Neural cell (in vitro differentiated cells): ENCODE results near the gene POC5. TPM values are rescaled to one million over a fixed set of nuclear protein-coding genes. Genes with fewer than 3 reads are reported as not detected.

Experiments used
- H2AFZ ChIP-seq: fragments of 200-600, 300-800 bp; sonication (generic), shearing (Covaris generic); 2 replicates; pipeline ENCODE4 v1.6.0; 2014; ENCODE audit warnings: low read depth, mild to moderate bottlenecking, antibody characterized with exemption, low read length, moderate library complexity
- H3F3A ChIP-seq: fragments of 200-600 bp; shearing (Covaris generic); 2 replicates; pipeline ENCODE4 v1.6.1; 2016; ENCODE audit warnings: mild to moderate bottlenecking, moderate library complexity, mixed read lengths, antibody characterized with exemption, low read length; ENCODE audit not compliant: insufficient read depth, poor library complexity, severe bottlenecking
- H3K27ac ChIP-seq: fragments of 200-600, 300-800 bp; sonication (generic), shearing (Covaris generic); 2 replicates; pipeline ENCODE4 v1.5.1; 2014; ENCODE audit warnings: mild to moderate bottlenecking, low read length, moderate library complexity
- H3K27me3 ChIP-seq: fragments of 300-800, 200-600 bp; sonication (generic), shearing (Covaris generic); 2 replicates; pipeline ENCODE4 v1.6.0; 2014; ENCODE audit warnings: mild to moderate bottlenecking, low read depth, low read length, moderate library complexity; ENCODE audit not compliant: insufficient read depth
- H3K36me3 ChIP-seq: fragments of 300-800, 200-600 bp; sonication (generic), shearing (Covaris generic); 2 replicates; pipeline ENCODE4 v1.5.1; 2014; ENCODE audit warnings: mild to moderate bottlenecking, antibody characterized with exemption, low read length, moderate library complexity; ENCODE audit not compliant: insufficient read depth
- H3K4me2 ChIP-seq: fragments of 300-800, 200-600 bp; sonication (generic), shearing (Covaris generic); 2 replicates; pipeline ENCODE4 v1.6.0; 2014; ENCODE audit warnings: mild to moderate bottlenecking, low read length
- H3K4me3 ChIP-seq: fragments of 300-800, 200-600 bp; sonication (generic), shearing (Covaris generic); 2 replicates; pipeline ENCODE4 v1.5.1; 2014; ENCODE audit warnings: mild to moderate bottlenecking, low read length, moderate library complexity
- H3K79me2 ChIP-seq: fragments of 200-600 bp; shearing (Covaris generic); replicated peaks from 2 replicates; pipeline ENCODE4 v1.6.0; 2014; ENCODE audit warnings: mild to moderate bottlenecking, low read length, moderate library complexity; ENCODE audit not compliant: insufficient read depth
- H3K9ac ChIP-seq: fragments of 300-800, 200-600 bp; sonication (generic), shearing (Covaris generic); 2 replicates; pipeline ENCODE4 v1.6.1; 2016; ENCODE audit warnings: mild to moderate bottlenecking, low read length, mixed read lengths
- H3K9me2 ChIP-seq: fragments of 200-600 bp; shearing (Covaris generic); 2 replicates; pipeline ENCODE4 v1.6.1; 2016; ENCODE audit warnings: mild to moderate bottlenecking, low read length, mixed read lengths; ENCODE audit not compliant: insufficient read depth
- H3K9me3 ChIP-seq: fragments of 200-600, 300-800 bp; sonication (generic), shearing (Covaris generic); 2 replicates; pipeline ENCODE4 v1.6.1; 2016; ENCODE audit warnings: mild to moderate bottlenecking, mixed run types, low read length, moderate library complexity, mixed read lengths
- H4K20me1 ChIP-seq: fragments of 200-600 bp; shearing (Covaris generic); 2 replicates; pipeline ENCODE4 v1.6.1; 2016; ENCODE audit warnings: mild to moderate bottlenecking, mixed run types; ENCODE audit not compliant: insufficient read depth
- CTCF ChIP-seq: fragments of 450-650 bp; IDR thresholded peaks from 2 replicates; pipeline ENCODE4 v1.5.1; 2014; ENCODE audit warnings: antibody characterized with exemption, mild to moderate bottlenecking, moderate library complexity; ENCODE audit not compliant: poor library complexity, severe bottlenecking
- EP300 ChIP-seq: fragments of 450-650 bp; conservative IDR thresholded peaks from 2 replicates; pipeline ENCODE4 v1.6.1; 2014; ENCODE audit warnings: antibody characterized with exemption, mild to moderate bottlenecking, moderate library complexity; ENCODE audit not compliant: poor library complexity, severe bottlenecking
- EZH2 ChIP-seq: fragments of 200-600, 300-800 bp; shearing (Covaris generic), sonication (generic); IDR thresholded peaks from 2 replicates; pipeline ENCODE4 v1.6.1; 2014; ENCODE audit warnings: antibody characterized with exemption, low read length, borderline replicate concordance, mild to moderate bottlenecking; ENCODE audit not compliant: insufficient read depth, poor library complexity, severe bottlenecking
- MXI1 ChIP-seq: fragments of 450-650 bp; conservative IDR thresholded peaks from 2 replicates; pipeline ENCODE4 v1.6.1; 2014; ENCODE audit warnings: antibody characterized with exemption, mild to moderate bottlenecking; ENCODE audit not compliant: poor library complexity, severe bottlenecking
- POLR2AphosphoS5 ChIP-seq: IDR thresholded peaks from 2 replicates; pipeline ENCODE4 v1.6.1; 2012
- RAD21 ChIP-seq: fragments of 450-650 bp; conservative IDR thresholded peaks from 2 replicates; pipeline ENCODE4 v1.6.1; 2014; ENCODE audit warnings: antibody characterized with exemption, mild to moderate bottlenecking, moderate library complexity
- REST ChIP-seq: IDR thresholded peaks from 2 replicates; pipeline ENCODE4 v1.6.1; 2012; ENCODE audit warnings: borderline replicate concordance
- SMC3 ChIP-seq: fragments of 450-650 bp; conservative IDR thresholded peaks from 2 replicates; pipeline ENCODE4 v1.6.1; 2014; ENCODE audit warnings: antibody characterized with exemption, mild to moderate bottlenecking, moderate library complexity; ENCODE audit not compliant: poor library complexity
- TAF1 ChIP-seq: IDR thresholded peaks from 2 replicates; pipeline ENCODE4 v1.6.1; 2012; ENCODE audit warnings: low read depth
- polyA plus RNA-seq: library from polyadenylated mRNA; depleted of rRNA; stranded (reverse); fragments of >200 nt; gene quantifications from 2 replicates; pipeline ENCODE4 v1.2.3, GENCODE V29; 2014

The POC5 gene
- polyA plus RNA-seq, 1 donor from 2014 or later, result 36.1 TPM

GRCh38 chr5:75758116-75758515 lies 40.9 kb upstream of the POC5 start:
- no peaks in the 10 kb centered on the region for H3F3A ChIP-seq
- H2AFZ ChIP-seq, result no peak overlapping the region
- H3K9ac ChIP-seq, result no peak overlapping the region
- H3K4me3 ChIP-seq, result no peak overlapping the region
- H3K79me2 ChIP-seq, result no peaks in the 10 kb centered on the region
- no peaks in the 10 kb centered on the region for H3K9me2 ChIP-seq
- no peak overlapping the region for H3K27ac ChIP-seq
- H4K20me1 ChIP-seq, result no peaks in the 10 kb centered on the region
- H3K9me3 ChIP-seq, result no peaks in the 10 kb centered on the region
- H3K4me2 ChIP-seq, result no peak overlapping the region
- TF ChIP-seq EP300 (no peak), POLR2AphosphoS5 (peak; percentile 49)
- H3K36me3 ChIP-seq, result no peaks in the 10 kb centered on the region
- H3K27me3 ChIP-seq, result no peaks in the 10 kb centered on the region

- Histone ChIP-seq H3K9me2 (no peaks in the 10 kb centered on the region), H3K79me2 (no peaks in the 10 kb centered on the region), H2AFZ (peak overlapping the region; percentile 7), H3K36me3 (no peaks in the 10 kb centered on the region), H3K4me3 (no peak overlapping the region), H3K27ac (no peak overlapping the region), H4K20me1 (no peaks in the 10 kb centered on the region), H3K9ac (no peak overlapping the region), H3K27me3 (no peaks in the 10 kb centered on the region), H3K9me3 (no peaks in the 10 kb centered on the region), H3F3A (no peaks in the 10 kb centered on the region), H3K4me2 (no peak overlapping the region)
- TF ChIP-seq POLR2AphosphoS5 (no peak), TAF1 (no peak)
These were observed 39.7 kb upstream of the POC5 start for GRCh38 chr5:75756981-75757380.

GRCh38 chr5:75756211-75756610 lies 39.0 kb upstream of the POC5 start:
- Histone ChIP-seq H3K27me3 (no peaks in the 10 kb centered on the region), H3K79me2 (no peaks in the 10 kb centered on the region), H3K4me2 (no peak overlapping the region), H2AFZ (no peak overlapping the region), H3K36me3 (no peaks in the 10 kb centered on the region), H3K4me3 (no peak overlapping the region), H4K20me1 (no peaks in the 10 kb centered on the region), H3F3A (no peaks in the 10 kb centered on the region), H3K9me2 (no peaks in the 10 kb centered on the region), H3K9ac (no peak overlapping the region), H3K9me3 (no peaks in the 10 kb centered on the region), H3K27ac (no peak overlapping the region)
- TF ChIP-seq REST (no peak), EZH2 (no peak), MXI1 (no peak), CTCF (no peak), EP300 (no peak), RAD21 (no peak), POLR2AphosphoS5 (no peak), TAF1 (no peak), SMC3 (no peak)
